ENCODE data around the gene ERC2. TPM values are rescaled to one million over a fixed set of nuclear protein-coding genes. Genes with fewer than 3 reads are reported as not detected.
A peak's percentile ranks its signal among the peaks of the same experiment; 100 is the strongest.

The ERC2 gene
- total RNA-seq, 2 experiments from 2014 or later = not detected

DNA sequence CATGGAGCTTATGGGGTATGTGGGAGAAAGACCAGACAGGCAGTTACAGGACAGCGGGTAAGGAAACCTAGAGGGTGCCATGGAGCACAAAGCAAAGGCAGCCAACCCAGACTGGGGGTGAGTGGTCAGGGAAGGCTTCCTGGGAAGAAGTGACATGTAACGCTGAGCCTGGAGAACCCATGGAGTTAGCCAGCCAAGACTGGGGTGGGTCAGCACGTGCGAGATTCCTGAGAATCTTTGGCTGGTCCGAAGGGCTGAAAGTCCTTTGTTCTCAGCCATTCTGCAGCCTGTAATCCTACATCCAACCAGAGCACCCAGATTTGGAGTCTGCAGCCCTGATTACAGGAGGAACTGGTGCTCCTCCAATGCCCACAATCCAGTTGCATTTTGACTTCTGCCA is 861.1 kb downstream of the ERC2 start:
- TF ChIP-seq, protein P1, sequence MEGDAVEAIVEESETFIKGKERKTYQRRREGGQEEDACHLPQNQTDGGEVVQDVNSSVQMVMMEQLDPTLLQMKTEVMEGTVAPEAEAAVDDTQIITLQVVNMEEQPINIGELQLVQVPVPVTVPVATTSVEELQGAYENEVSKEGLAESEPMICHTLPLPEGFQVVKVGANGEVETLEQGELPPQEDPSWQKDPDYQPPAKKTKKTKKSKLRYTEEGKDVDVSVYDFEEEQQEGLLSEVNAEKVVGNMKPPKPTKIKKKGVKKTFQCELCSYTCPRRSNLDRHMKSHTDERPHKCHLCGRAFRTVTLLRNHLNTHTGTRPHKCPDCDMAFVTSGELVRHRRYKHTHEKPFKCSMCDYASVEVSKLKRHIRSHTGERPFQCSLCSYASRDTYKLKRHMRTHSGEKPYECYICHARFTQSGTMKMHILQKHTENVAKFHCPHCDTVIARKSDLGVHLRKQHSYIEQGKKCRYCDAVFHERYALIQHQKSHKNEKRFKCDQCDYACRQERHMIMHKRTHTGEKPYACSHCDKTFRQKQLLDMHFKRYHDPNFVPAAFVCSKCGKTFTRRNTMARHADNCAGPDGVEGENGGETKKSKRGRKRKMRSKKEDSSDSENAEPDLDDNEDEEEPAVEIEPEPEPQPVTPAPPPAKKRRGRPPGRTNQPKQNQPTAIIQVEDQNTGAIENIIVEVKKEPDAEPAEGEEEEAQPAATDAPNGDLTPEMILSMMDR (conservative IDR thresholded peaks at IDR 0.05; ENCODE audit: low read length) = no peak
- no peak for TF ChIP-seq EZH2phosphoT487 (IDR thresholded peaks at IDR 0.05; ENCODE audit: borderline replicate concordance, low read depth, low read length)
- no TSS peak for BruUV-seq (replicated peaks)
- no peaks in the 10 kb centered on the region for H3K9me3 ChIP-seq (ENCODE audit: low read length)
- no peaks in the 10 kb centered on the region for H4K20me1 ChIP-seq (ENCODE audit: insufficient read depth, low read length)
- no peaks in the 10 kb centered on the region for H3K36me3 ChIP-seq (ENCODE audit: insufficient read depth, low read length)
- H3K27ac ChIP-seq (ENCODE audit: low read depth, low read length, poor library complexity, severe bottlenecking) = no peak overlapping the region
- 0 out of 2 replicates have a peak overlapping the region, but pooled peaks have one; percentile 21 for H2AFZ ChIP-seq (ENCODE audit: low read length)
- no peaks in the 10 kb centered on the region for H3K9me2 ChIP-seq (ENCODE audit: insufficient read depth, low read length)
- ChIA-PET CTCF (ENCODE audit: unreplicated experiment) (no interaction called here), POLR2A (no interaction called here)
- H3K79me2 ChIP-seq (ENCODE audit: insufficient read depth, low read depth, low read length) = no peaks in the 10 kb centered on the region
- no peak overlapping the region for H3K4me3 ChIP-seq (ENCODE audit: low read depth, low read length, poor library complexity, severe bottlenecking)
- H3K4me1 ChIP-seq (ENCODE audit: insufficient read depth, low read length, poor library complexity, severe bottlenecking) = peaks cover 22% of the 10 kb centered on the region
- no peak for DNase-seq (ENCODE audit: low spot score)
- no peak overlapping the region for H3K4me2 ChIP-seq (ENCODE audit: low read length)
- intact Hi-C loops (cut with micrococcal nuclease; ENCODE audit: unreplicated experiment) = no loop called here

DNA sequence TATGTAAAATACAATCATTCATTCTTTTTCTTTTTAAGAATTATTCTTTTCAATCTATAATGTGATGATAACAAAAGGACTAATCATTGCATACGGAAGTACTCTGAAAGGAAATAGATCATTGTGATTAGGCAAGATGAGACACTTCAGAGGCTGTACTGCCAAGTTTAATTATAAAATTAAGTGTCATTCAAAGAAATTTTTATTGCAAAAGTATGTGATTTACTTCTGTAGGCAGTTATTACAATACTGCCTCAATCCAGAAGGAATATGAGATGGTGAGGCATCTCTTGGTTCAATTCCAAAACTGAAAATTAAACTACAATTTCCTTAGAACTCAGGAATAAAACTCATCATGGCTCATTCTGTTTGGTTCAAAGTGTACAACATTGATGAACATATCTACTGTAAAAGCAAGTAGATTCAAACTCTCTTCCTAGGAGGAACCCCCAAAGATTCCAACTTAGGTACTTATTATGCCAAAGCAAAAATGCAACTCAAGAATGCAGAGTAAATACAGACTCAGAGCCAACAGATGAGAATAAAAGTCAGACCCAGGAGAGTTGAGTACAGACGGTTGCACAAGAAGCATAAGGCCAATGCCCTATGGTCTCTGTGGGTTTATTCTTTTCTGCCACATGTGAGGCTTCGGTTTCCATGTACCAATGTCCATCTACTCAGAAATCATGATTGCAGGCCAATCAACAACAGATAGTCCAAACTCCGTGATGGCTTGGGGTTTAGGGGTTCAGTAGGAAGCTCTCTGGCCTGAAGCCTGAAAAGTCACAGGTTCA is 862.6 kb downstream of the ERC2 start:
- Histone ChIP-seq H3K9me3 (ENCODE audit: low read length) (no peaks in the 10 kb centered on the region), H3K4me2 (ENCODE audit: low read length) (no peak overlapping the region), H4K20me1 (ENCODE audit: insufficient read depth, low read length) (no peaks in the 10 kb centered on the region), H3K27ac (ENCODE audit: low read depth, low read length, poor library complexity, severe bottlenecking) (no peak overlapping the region), H3K79me2 (ENCODE audit: insufficient read depth, low read depth, low read length) (no peaks in the 10 kb centered on the region), H2AFZ (ENCODE audit: low read length) (no peak overlapping the region), H3K4me1 (ENCODE audit: insufficient read depth, low read length, poor library complexity, severe bottlenecking) (peaks cover 22% of the 10 kb centered on the region), H3K36me3 (ENCODE audit: insufficient read depth, low read length) (no peaks in the 10 kb centered on the region), H3K4me3 (ENCODE audit: low read depth, low read length, poor library complexity, severe bottlenecking) (no peak overlapping the region), H3K9me2 (ENCODE audit: insufficient read depth, low read length) (no peaks in the 10 kb centered on the region)
- TF ChIP-seq EZH2phosphoT487 (IDR thresholded peaks at IDR 0.05; ENCODE audit: borderline replicate concordance, low read depth, low read length) = no peak
- TF ChIP-seq, protein P1 (conservative IDR thresholded peaks at IDR 0.05; ENCODE audit: low read length) = no peak
- intact Hi-C loops (cut with micrococcal nuclease; ENCODE audit: unreplicated experiment) = no loop called here
- BruUV-seq (replicated peaks) = no TSS peak
- ChIA-PET POLR2A (interaction anchor here (1.2 kb wide), 1 partner anchor 9 kb away, joined by 3 read pairs; no protein-coding TSS in a partner anchor), CTCF (ENCODE audit: unreplicated experiment) (no interaction called here)
- no peak for DNase-seq (ENCODE audit: low spot score)

- no TSS peak for BruUV-seq (replicated peaks)
- H3K79me2 ChIP-seq (ENCODE audit: insufficient read depth, low read depth, low read length) = no peaks in the 10 kb centered on the region
- peak overlapping the region; percentile 79 for H2AFZ ChIP-seq (ENCODE audit: low read length)
- peak; percentile 45 for DNase-seq (ENCODE audit: low spot score)
- H3K4me1 ChIP-seq (ENCODE audit: insufficient read depth, low read length, poor library complexity, severe bottlenecking) = peaks cover 22% of the 10 kb centered on the region
- H3K27ac ChIP-seq (ENCODE audit: low read depth, low read length, poor library complexity, severe bottlenecking) = peak overlapping the region; percentile 32
- TF ChIP-seq, protein P1 (conservative IDR thresholded peaks at IDR 0.05; ENCODE audit: low read length) = no peak
- no peak for TF ChIP-seq EZH2phosphoT487 (IDR thresholded peaks at IDR 0.05; ENCODE audit: borderline replicate concordance, low read depth, low read length)
- CTCF ChIA-PET (ENCODE audit: unreplicated experiment) = no interaction called here
- no peaks in the 10 kb centered on the region for H3K9me3 ChIP-seq (ENCODE audit: low read length)
- no peak overlapping the region for H3K4me3 ChIP-seq (ENCODE audit: low read depth, low read length, poor library complexity, severe bottlenecking)
- no peaks in the 10 kb centered on the region for H4K20me1 ChIP-seq (ENCODE audit: insufficient read depth, low read length)
- H3K36me3 ChIP-seq (ENCODE audit: insufficient read depth, low read length) = no peaks in the 10 kb centered on the region
- no peaks in the 10 kb centered on the region for H3K9me2 ChIP-seq (ENCODE audit: insufficient read depth, low read length)
- intact Hi-C loops (cut with micrococcal nuclease; ENCODE audit: unreplicated experiment) = no loop called here
- H3K4me2 ChIP-seq (ENCODE audit: low read length) = peak overlapping the region; percentile 34
- POLR2A ChIA-PET = interaction anchor here (1.2 kb wide), 2 partner anchors 9 to 48 kb away, joined by 3 read pairs; no protein-coding TSS in a partner anchor
Observed at GRCh38 chr3:55604846-55605245, 863.4 kb downstream of the ERC2 start.

Measured in OCI-LY7 (cell line).